WTC11 (cell line): Measurements from ENCODE around the gene MOBP. TPM values are rescaled to one million over a fixed set of nuclear protein-coding genes. Genes with fewer than 3 reads are reported as not detected.

ENCODE experiments used
- ATAC-seq: fragments of 200-7000 bp; cut with Tn5 transposase; 2 replicates; pipeline ENCODE4 v1.10.0; 2021; ENCODE audit warnings: mild to moderate bottlenecking, moderate library complexity
- CTCF ChIA-PET: fragments of 300-600 bp; sonication (Branson Sonifier 250); formaldehyde crosslinking; loops from one replicate; lab custom pipeline; 2021; ENCODE audit warnings: antibody characterized with exemption; lab: Charles Lee
- POLR2A ChIA-PET: fragments of 350-600 bp; sonication (Branson Sonifier 250); formaldehyde crosslinking; loops from one replicate; lab custom pipeline; 2021; ENCODE audit warnings: antibody characterized with exemption; lab: Charles Lee
- DNase-seq: peaks from one replicate; pipeline ENCODE4 v3.0.0; 2021; ENCODE audit warnings: low spot score
- H3K27ac Mint-ChIP-seq: 2 replicates; pipeline ENCODE4 v1.8.0; 2021; ENCODE audit warnings: mixed read lengths
- H3K27me3 Mint-ChIP-seq: 2 replicates; pipeline ENCODE4 v1.8.0; 2021; ENCODE audit warnings: low read depth, mild to moderate bottlenecking, moderate library complexity, mixed read lengths
- H3K36me3 Mint-ChIP-seq: 2 replicates; pipeline ENCODE4 v1.8.0; 2021; ENCODE audit warnings: mixed read lengths
- H3K4me1 Mint-ChIP-seq: 2 replicates; pipeline ENCODE4 v1.8.0; 2022; ENCODE audit warnings: mixed read lengths
- H3K4me3 Mint-ChIP-seq: 2 replicates; pipeline ENCODE4 v1.8.0; 2021; ENCODE audit warnings: mild to moderate bottlenecking, moderate library complexity, mixed read lengths
- H3K9me3 Mint-ChIP-seq: 2 replicates; pipeline ENCODE4 v1.8.0; 2021; ENCODE audit warnings: mixed read lengths
- AFF4 ChIP-seq: sonication (generic); formaldehyde crosslinking; IDR thresholded peaks from 2 replicates; pipeline ENCODE4 v1.8.1; 2023; ENCODE audit warnings: mild to moderate bottlenecking, missing genetic modification reagents, borderline replicate concordance
- ATF6 ChIP-seq: sonication (generic); formaldehyde crosslinking; IDR thresholded peaks from 2 replicates; pipeline ENCODE4 v1.8.1; 2023; ENCODE audit warnings: mild to moderate bottlenecking, missing genetic modification reagents
- CREM ChIP-seq: sonication (generic); formaldehyde crosslinking; IDR thresholded peaks from 2 replicates; pipeline ENCODE4 v1.8.1; 2022; ENCODE audit warnings: mild to moderate bottlenecking, missing genetic modification reagents, moderate library complexity
- E2F5 ChIP-seq: sonication (generic); formaldehyde crosslinking; IDR thresholded peaks from 2 replicates; pipeline ENCODE4 v1.8.1; 2022; ENCODE audit warnings: mild to moderate bottlenecking, moderate library complexity, missing genetic modification reagents
- EMX1 ChIP-seq: fragments of 250-450 bp; sonication (Bioruptor Pico); IDR thresholded peaks from 2 replicates; pipeline ENCODE4 v1.8.0; 2021; ENCODE audit warnings: mild to moderate bottlenecking
- FOXK1 ChIP-seq: sonication (generic); formaldehyde crosslinking; IDR thresholded peaks from 2 replicates; pipeline ENCODE4 v1.8.0; 2022; ENCODE audit warnings: mild to moderate bottlenecking, moderate library complexity, missing genetic modification reagents
- NFYB ChIP-seq: sonication (generic); formaldehyde crosslinking; conservative IDR thresholded peaks from 2 replicates; pipeline ENCODE4 v1.8.0; 2022; ENCODE audit warnings: low read depth, missing genetic modification reagents
- NR2C2 ChIP-seq: sonication (generic); formaldehyde crosslinking; IDR thresholded peaks from 2 replicates; pipeline ENCODE4 v1.8.0; 2022; ENCODE audit warnings: mild to moderate bottlenecking, missing genetic modification reagents
- USF1 ChIP-seq: sonication (generic); formaldehyde crosslinking; IDR thresholded peaks from 2 replicates; pipeline ENCODE4 v1.8.0; 2022; ENCODE audit warnings: mild to moderate bottlenecking, missing genetic modification reagents
- ZMAT4 ChIP-seq: fragments of 250-450 bp; sonication (Bioruptor Pico); IDR thresholded peaks from 2 replicates; pipeline ENCODE4 v1.9.0; 2021; ENCODE audit warnings: mild to moderate bottlenecking
- ZNF138 ChIP-seq: sonication (generic); formaldehyde crosslinking; conservative IDR thresholded peaks from 2 replicates; pipeline ENCODE4 v1.8.1; 2022; ENCODE audit warnings: mild to moderate bottlenecking, moderate library complexity, missing genetic modification reagents
- ZNF219 ChIP-seq: sonication (generic); formaldehyde crosslinking; IDR thresholded peaks from 2 replicates; pipeline ENCODE4 v1.8.0; 2023; ENCODE audit warnings: missing genetic modification reagents, mild to moderate bottlenecking, borderline replicate concordance
- ZNF232 ChIP-seq: sonication (generic); formaldehyde crosslinking; IDR thresholded peaks from 2 replicates; pipeline ENCODE4 v1.8.0; 2022; ENCODE audit warnings: mild to moderate bottlenecking, missing genetic modification reagents
- ZNF263 ChIP-seq: sonication (generic); formaldehyde crosslinking; IDR thresholded peaks from 2 replicates; pipeline ENCODE4 v1.8.1; 2022; ENCODE audit warnings: low read depth, mild to moderate bottlenecking, moderate library complexity, missing genetic modification reagents
- ZNF317 ChIP-seq: sonication (generic); formaldehyde crosslinking; IDR thresholded peaks from 2 replicates; pipeline ENCODE4 v1.8.1; 2023; ENCODE audit warnings: low read depth, mild to moderate bottlenecking, moderate library complexity, missing genetic modification reagents, borderline replicate concordance
- ZNF512 ChIP-seq: sonication (generic); formaldehyde crosslinking; IDR thresholded peaks from 2 replicates; pipeline ENCODE4 v1.8.1; 2022; ENCODE audit warnings: missing genetic modification reagents, borderline replicate concordance
- ZNF671 ChIP-seq: fragments of 250-450 bp; sonication (Bioruptor Pico); IDR thresholded peaks from 2 replicates; pipeline ENCODE4 v1.8.0; 2021; ENCODE audit warnings: mild to moderate bottlenecking
- total RNA-seq: library from RNA; stranded (reverse); gene quantifications from 3 replicates; pipeline ENCODE4 v1.2.3, GENCODE V29; 2021

Gene MOBP
- total RNA-seq, 1 experiment from 2014 or later = 0.13 TPM

GRCh38 chr3:39479701-39480414, 12.4 kb downstream of the MOBP start:
- no peaks in the 10 kb centered on the region for H3K27me3 Mint-ChIP-seq
- ChIA-PET POLR2A (no interaction called here), CTCF (interaction anchor here (1.0 kb wide), 1 partner anchor 15 kb away, joined by 3 read pairs; no protein-coding TSS in a partner anchor)
- ATAC-seq = no peak
- peaks cover 2% of the 10 kb centered on the region; the same call in 1 of the 2 replicates for H3K36me3 Mint-ChIP-seq
- no peak overlapping the region for H3K4me3 Mint-ChIP-seq
- H3K4me1 Mint-ChIP-seq = no peaks in the 10 kb centered on the region
- TF ChIP-seq ZNF512 (no peak), EMX1 (no peak), ZNF232 (no peak), NR2C2 (no peak), ZNF263 (no peak), ZMAT4 (CRISPR knock-in tag) (no peak), ZNF671 (CRISPR knock-in tag) (no peak)
- DNase-seq = no peak
- H3K9me3 Mint-ChIP-seq = peaks cover 18% of the 10 kb centered on the region
- H3K27ac Mint-ChIP-seq = no peak overlapping the region

- Mint-ChIP-seq H3K9me3 (0 out of 2 replicates have a peak, but pooled peaks cover 5% of the 10 kb centered on the region), H3K36me3 (no peaks in the 10 kb centered on the region), H3K4me3 (no peak overlapping the region)
- no peak for DNase-seq
- TF ChIP-seq NR2C2 (no peak), EMX1 (no peak), NFYB (CRISPR knock-in tag) (peak; percentile 35), AFF4 (CRISPR knock-in tag) (no peak), CREM (CRISPR knock-in tag) (no peak)
- TF ChIP-seq, all 79 proteins: peak for 1
- ChIA-PET CTCF (no interaction called here), POLR2A (no interaction called here)
- no peak overlapping the region for H3K27ac Mint-ChIP-seq
- no peaks in the 10 kb centered on the region for H3K4me1 Mint-ChIP-seq
- ATAC-seq = peak; percentile 62
- H3K27me3 Mint-ChIP-seq = no peaks in the 10 kb centered on the region; the same call in 1 of the 2 replicates
Observed at GRCh38 chr3:39485547-39485946, 18.1 kb downstream of the MOBP start.

GRCh38 chr3:39491014-39491413, 23.5 kb downstream of the MOBP start:
- DNase-seq (no peak), ATAC-seq (no peak)
- Mint-ChIP-seq H3K4me3 (no peak overlapping the region), H3K9me3 (0 out of 2 replicates have a peak, but pooled peaks cover 5% of the 10 kb centered on the region), H3K27me3 (no peaks in the 10 kb centered on the region; the same call in 1 of the 2 replicates), H3K4me1 (no peaks in the 10 kb centered on the region), H3K36me3 (no peaks in the 10 kb centered on the region), H3K27ac (no peak overlapping the region)
- TF ChIP-seq ZNF138 (CRISPR knock-in tag) (no peak), ATF6 (CRISPR knock-in tag) (no peak), ZNF219 (no peak), ZNF512 (no peak), EMX1 (no peak), ZNF263 (no peak), FOXK1 (CRISPR knock-in tag) (no peak), USF1 (CRISPR knock-in tag) (no peak), E2F5 (CRISPR knock-in tag) (no peak), ZMAT4 (CRISPR knock-in tag) (no peak), ZNF317 (CRISPR knock-in tag) (no peak)
- POLR2A ChIA-PET = no interaction called here
- CTCF ChIA-PET = interaction anchor here (2.1 kb wide), 1 partner anchor 43 kb away, joined by 8 read pairs; no protein-coding TSS in a partner anchor
